Measurements from ENCODE around the gene TPCN2. TPM values are rescaled to one million over a fixed set of nuclear protein-coding genes. Genes with fewer than 3 reads are reported as not detected.

TPCN2 gene
- total RNA-seq, 1 donor from 2014 or later: 6.6 TPM

- ATAC-seq: no peak
Measured at GRCh38 chr11:69039501-69039900, 9.2 kb upstream of the TPCN2 start.

- no peak for ATAC-seq
Measured at GRCh38 chr11:69040051-69040450, 8.7 kb upstream of the TPCN2 start.

GRCh38 chr11:69040581-69041260 lies 8.0 kb upstream of the TPCN2 start:
- no peak for ATAC-seq

GRCh38 chr11:69041516-69041915 lies 7.2 kb upstream of the TPCN2 start:
- ATAC-seq: no peak

GRCh38 chr11:69044111-69045013 lies 4.4 kb upstream of the TPCN2 start:
- peak; percentile 47 for ATAC-seq

- no peak for ATAC-seq
Measured at GRCh38 chr11:69048031-69048693, 570 bp upstream of the TPCN2 start.

GRCh38 chr11:69049490-69049867 lies 747 bp downstream of the TPCN2 start:
- peak; percentile 1 for ATAC-seq

- ATAC-seq: no peak
Measured at GRCh38 chr11:69050592-69051380, 2.1 kb downstream of the TPCN2 start.

- no peak for ATAC-seq
Measured at GRCh38 chr11:69051381-69052342, 2.9 kb downstream of the TPCN2 start.

- no peak for ATAC-seq
Measured at GRCh38 chr11:69052343-69053168, 3.8 kb downstream of the TPCN2 start.

- ATAC-seq: no peak
Measured at GRCh38 chr11:69053169-69053477, 4.4 kb downstream of the TPCN2 start.

GRCh38 chr11:69053546-69054396 lies 5.0 kb downstream of the TPCN2 start:
- no peak for ATAC-seq

- no peak for ATAC-seq
Measured at GRCh38 chr11:69054397-69055211, 5.9 kb downstream of the TPCN2 start.

- ATAC-seq: no peak
Measured at GRCh38 chr11:69055212-69055586, 6.5 kb downstream of the TPCN2 start.

GRCh38 chr11:69055598-69056516 lies 7.1 kb downstream of the TPCN2 start:
- ATAC-seq: peak; percentile 24

GRCh38 chr11:69057236-69057635 lies 8.5 kb downstream of the TPCN2 start:
- no peak for ATAC-seq

- ATAC-seq: no peak
Measured at GRCh38 chr11:69057801-69058200, 9.1 kb downstream of the TPCN2 start.
